ENCODE results near the gene CAPN8.

CAPN8 gene

DNA sequence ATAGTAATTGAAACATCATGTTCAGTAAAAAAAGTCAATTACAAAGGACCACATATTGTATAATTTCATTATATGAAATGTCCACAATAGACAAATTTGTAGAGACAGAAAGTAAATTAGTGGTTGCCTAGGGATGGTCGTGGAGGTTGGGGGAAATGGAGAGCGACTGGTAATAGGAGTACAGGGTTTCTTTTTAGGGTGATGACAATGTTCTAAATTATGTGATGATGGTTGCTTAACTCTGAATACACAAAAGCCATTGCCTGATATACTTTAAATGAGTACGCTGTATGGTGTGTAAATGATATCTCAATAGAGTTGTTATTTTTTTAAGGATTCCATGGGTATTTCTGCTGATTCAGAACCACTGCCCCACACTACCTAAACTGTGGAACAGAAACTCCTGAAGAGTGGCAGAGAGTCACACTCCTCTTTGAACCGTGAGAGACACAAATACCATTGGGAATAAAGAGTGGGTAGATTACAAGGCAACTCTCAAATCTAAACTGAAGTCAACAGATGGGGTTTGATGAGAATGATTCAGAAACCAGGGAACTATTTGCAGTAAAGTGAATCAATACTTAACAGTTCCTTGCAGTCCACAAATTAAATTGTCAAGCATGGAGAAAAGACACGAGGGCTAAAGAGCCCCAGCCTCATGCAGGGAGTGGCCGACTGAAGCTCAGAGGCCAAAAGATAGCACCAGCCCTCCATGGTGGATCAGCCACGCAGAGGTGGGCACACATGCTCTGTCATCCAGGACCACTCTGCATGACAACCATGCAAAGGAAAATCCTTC is 118.0 kb downstream of the CAPN8 start:
- no peaks in the 10 kb centered on the region for H3K9me3 Mint-ChIP-seq (ENCODE audit: low read depth)
- peaks cover 3% of the 10 kb centered on the region for H3K4me1 Mint-ChIP-seq (ENCODE audit: low read depth)
- H3K27ac Mint-ChIP-seq: no peak overlapping the region
- no peak overlapping the region for H3K4me3 Mint-ChIP-seq
- no peaks in the 10 kb centered on the region for H3K27me3 Mint-ChIP-seq
- H3K36me3 Mint-ChIP-seq: no peaks in the 10 kb centered on the region

DNA sequence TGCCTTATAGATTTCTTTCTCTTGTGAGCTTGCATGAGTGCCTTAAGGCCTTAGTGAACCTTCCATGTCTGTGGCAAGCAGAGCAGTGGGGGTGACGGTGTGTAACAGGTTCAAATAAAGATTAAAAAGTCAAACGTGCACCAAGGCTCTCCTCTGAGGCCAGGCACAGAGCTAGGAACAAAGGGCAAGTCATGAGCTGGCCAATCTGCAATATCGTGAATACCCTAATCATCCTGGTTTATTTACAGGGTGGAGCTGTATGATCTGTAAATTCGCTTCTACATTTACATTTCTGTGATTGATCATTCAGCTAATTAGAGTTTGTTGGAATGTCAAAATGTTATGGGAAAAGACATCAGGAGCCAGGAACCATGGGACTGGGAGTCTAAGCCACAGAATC is 120.2 kb downstream of the CAPN8 start:
- no peaks in the 10 kb centered on the region for H3K4me1 Mint-ChIP-seq (ENCODE audit: low read depth)
- H3K27me3 Mint-ChIP-seq: no peaks in the 10 kb centered on the region
- no peaks in the 10 kb centered on the region for H3K36me3 Mint-ChIP-seq
- no peak overlapping the region for H3K4me3 Mint-ChIP-seq
- no peaks in the 10 kb centered on the region for H3K9me3 Mint-ChIP-seq (ENCODE audit: low read depth)
- no peak overlapping the region for H3K27ac Mint-ChIP-seq

DNA sequence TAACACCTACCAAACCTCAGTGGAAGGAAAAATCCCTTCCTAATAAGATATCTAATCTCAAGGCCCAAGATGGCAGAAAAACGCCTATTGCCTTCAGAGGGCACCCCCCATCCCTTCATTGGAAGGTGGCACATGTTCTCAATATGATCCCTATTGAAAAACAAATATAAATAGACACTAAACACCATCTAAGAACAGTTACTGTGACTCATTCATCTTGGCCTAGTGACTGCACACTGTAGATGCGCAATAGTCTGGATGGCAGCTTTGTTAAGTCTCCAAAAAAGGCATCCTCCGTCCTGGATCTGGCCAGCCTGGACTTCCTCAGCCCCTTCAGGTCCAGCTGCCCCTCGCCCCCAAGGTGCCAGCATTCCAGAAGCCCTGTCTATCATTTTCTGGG is 121.9 kb downstream of the CAPN8 start:
- H3K4me3 Mint-ChIP-seq: no peak overlapping the region
- no peaks in the 10 kb centered on the region for H3K9me3 Mint-ChIP-seq (ENCODE audit: low read depth)
- H3K36me3 Mint-ChIP-seq: no peaks in the 10 kb centered on the region

DNA sequence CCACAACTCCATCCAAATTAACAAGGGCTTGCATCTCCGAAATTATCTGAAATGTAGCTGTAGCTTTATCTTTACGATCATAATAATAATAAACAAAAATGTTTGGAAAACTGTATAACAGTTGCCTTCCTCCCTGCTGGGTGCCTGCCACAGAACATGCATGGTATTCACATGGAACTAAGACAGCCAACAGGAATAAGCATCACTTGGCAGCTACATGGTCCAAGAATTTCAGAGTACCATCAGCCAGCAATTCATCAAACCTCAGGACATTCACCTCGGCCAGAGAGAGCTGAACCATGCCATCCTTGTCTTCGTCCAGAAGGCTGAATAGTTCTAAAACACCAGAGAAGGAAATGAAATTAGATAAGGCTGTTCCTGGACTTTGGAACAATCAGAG is 122.7 kb downstream of the CAPN8 start:
- Mint-ChIP-seq H3K36me3 (no peaks in the 10 kb centered on the region), H3K27me3 (peaks cover 3% of the 10 kb centered on the region), H3K4me3 (no peak overlapping the region), H3K27ac (no peak overlapping the region), H3K4me1 (ENCODE audit: low read depth) (no peaks in the 10 kb centered on the region), H3K9me3 (ENCODE audit: low read depth) (no peaks in the 10 kb centered on the region)

More for the DNA sequence above, 121.9 kb downstream of the CAPN8 start:
- peaks cover 1% of the 10 kb centered on the region for H3K27me3 Mint-ChIP-seq
- no peak overlapping the region for H3K27ac Mint-ChIP-seq
- no peaks in the 10 kb centered on the region for H3K4me1 Mint-ChIP-seq (ENCODE audit: low read depth)

DNA sequence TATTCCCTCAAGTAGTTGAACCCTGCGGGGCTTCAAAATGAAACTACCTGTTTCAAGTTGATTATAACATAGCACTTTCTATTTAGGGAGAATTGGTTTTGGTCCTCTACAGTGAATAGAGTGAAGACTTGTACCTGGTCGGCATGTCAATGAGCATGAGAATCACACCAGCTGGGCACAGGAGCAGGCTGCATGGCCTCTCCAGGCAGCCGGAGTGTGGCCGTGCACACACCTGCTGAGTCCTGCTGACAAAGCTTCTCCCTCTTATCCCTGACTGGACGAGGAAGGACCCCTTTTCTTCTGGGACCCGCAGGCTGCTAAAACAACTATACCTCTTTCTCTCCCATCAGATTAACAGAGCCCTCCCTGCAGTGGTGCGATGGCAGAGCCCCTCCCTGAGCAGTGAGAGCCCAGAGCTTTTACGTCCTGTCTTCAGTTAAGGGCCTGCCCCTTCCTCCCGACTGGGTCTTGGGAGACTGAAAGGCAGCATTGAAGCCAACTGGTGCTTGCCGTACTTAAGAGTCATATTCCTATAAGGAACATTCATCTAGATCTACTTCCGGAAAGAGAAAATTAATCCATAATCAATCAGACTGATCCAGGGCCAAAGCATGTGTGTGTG is 124.9 kb downstream of the CAPN8 start:
- no peaks in the 10 kb centered on the region for H3K36me3 Mint-ChIP-seq
- H3K4me1 Mint-ChIP-seq (ENCODE audit: low read depth): no peaks in the 10 kb centered on the region
- H3K9me3 Mint-ChIP-seq (ENCODE audit: low read depth): no peaks in the 10 kb centered on the region
- no peak overlapping the region for H3K27ac Mint-ChIP-seq
- H3K4me3 Mint-ChIP-seq: no peak overlapping the region
- peaks cover 3% of the 10 kb centered on the region for H3K27me3 Mint-ChIP-seq

DNA sequence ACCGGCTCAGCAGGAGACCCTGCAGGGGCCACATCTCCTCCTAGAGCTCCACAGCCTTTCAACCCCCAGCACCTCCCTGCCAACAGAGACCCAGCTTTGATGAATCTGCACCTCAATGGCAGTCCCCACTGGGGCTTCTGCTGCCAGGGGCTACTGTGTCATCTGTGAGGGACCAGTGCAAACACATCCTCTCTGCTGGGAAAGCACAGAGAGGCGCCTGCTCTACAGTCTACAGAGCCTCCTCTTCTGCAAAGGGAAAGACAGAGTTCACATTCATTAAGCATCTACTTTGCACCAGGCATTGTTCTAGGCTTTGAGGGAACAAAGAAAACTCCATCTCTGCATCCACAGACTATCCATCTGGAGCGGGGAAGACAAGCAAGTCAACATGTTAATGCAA is 125.8 kb downstream of the CAPN8 start:
- no peaks in the 10 kb centered on the region for H3K36me3 Mint-ChIP-seq
- no peaks in the 10 kb centered on the region for H3K9me3 Mint-ChIP-seq (ENCODE audit: low read depth)
- H3K4me1 Mint-ChIP-seq (ENCODE audit: low read depth): no peaks in the 10 kb centered on the region
- H3K27me3 Mint-ChIP-seq: peaks cover 3% of the 10 kb centered on the region
- no peak overlapping the region for H3K27ac Mint-ChIP-seq
- H3K4me3 Mint-ChIP-seq: no peak overlapping the region

DNA sequence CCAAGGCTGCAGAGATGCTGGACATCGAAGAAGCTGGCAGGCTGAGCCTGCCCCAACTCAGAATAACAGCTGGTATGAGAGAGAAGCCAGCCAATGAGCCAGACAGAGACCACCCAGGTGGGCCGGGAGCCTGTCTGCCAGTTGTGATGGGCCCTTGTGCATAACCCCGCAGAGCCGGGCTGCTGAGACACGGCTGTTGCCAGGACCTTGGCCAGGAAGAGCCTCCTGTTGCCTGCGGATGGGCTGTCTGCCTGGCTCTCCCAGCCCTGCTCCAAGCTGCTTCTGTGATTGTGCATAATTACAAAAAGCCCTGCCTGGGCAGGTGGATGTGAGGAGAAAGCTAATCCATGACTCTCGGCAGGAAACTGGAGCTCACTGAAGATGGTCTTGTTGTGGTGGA is 126.5 kb downstream of the CAPN8 start:
- Mint-ChIP-seq H3K9me3 (ENCODE audit: low read depth) (no peaks in the 10 kb centered on the region), H3K4me1 (ENCODE audit: low read depth) (no peaks in the 10 kb centered on the region), H3K27me3 (peaks cover 3% of the 10 kb centered on the region), H3K36me3 (no peaks in the 10 kb centered on the region), H3K27ac (no peak overlapping the region), H3K4me3 (no peak overlapping the region)

DNA sequence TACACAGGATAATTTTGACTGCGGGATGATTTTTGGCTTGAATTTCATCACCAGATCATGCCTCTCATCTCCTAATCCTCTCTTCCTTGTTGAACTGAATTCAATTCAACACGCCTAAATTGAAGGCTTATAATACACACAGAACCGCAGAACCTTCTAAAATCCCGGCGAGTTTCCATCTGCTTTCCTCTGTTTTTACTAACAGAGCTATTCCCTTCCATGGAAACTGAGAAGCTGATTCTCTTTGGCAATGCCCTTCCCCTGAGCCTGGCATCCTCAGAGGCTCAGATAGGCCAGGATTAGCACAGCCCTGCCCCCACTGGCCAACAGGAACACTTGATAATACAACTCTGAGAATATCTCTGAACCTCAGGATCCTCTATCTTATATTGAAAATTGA is 130.2 kb downstream of the CAPN8 start:
- H3K4me1 Mint-ChIP-seq (ENCODE audit: low read depth): no peaks in the 10 kb centered on the region
- H3K27me3 Mint-ChIP-seq: peaks cover 3% of the 10 kb centered on the region

DNA sequence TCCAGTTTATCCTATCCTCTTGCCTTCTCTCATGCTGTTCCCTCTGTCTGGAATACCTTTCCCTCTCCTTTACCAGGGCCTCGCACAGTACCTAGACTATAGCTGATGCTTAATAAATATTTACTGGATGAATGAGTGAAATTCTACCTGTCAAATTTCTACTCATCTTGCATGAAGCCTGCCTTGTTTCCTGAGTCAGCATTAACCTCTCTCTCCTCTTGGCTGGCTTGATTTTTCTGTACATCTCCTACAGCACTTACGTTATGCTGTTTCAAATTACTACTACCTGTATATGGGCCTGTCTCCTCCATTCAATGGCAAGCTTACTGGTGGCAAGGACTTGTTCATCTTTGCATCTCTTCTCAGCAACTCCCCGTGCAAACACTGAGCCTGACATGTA is 130.8 kb downstream of the CAPN8 start:
- Mint-ChIP-seq H3K9me3 (ENCODE audit: low read depth) (no peaks in the 10 kb centered on the region), H3K27ac (no peak overlapping the region), H3K4me1 (ENCODE audit: low read depth) (no peaks in the 10 kb centered on the region), H3K36me3 (no peaks in the 10 kb centered on the region), H3K27me3 (peaks cover 3% of the 10 kb centered on the region), H3K4me3 (no peak overlapping the region)

More for the DNA sequence above, 130.2 kb downstream of the CAPN8 start:
- H3K4me3 Mint-ChIP-seq: no peak overlapping the region
- H3K36me3 Mint-ChIP-seq: no peaks in the 10 kb centered on the region
- no peak overlapping the region for H3K27ac Mint-ChIP-seq
- H3K9me3 Mint-ChIP-seq (ENCODE audit: low read depth): no peaks in the 10 kb centered on the region

DNA sequence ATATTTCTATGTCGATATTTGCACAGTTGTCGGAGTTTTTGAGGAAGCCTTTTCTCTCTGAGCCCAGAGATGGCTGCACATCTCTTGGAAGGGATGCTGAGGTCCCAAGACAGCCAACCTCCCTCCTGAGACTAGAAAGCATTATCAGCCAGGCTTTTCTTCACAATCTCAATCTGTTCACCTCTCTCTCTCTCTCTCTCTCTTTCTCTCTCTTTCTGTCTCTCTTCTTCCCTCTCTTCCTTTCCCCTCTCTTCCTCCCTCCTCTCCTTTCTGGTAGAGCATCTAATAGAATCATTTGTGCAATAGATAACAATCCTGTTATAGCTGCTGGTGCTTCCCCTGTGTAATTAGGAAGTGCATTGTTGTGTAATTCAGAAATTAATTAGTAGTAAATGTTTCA is 131.8 kb downstream of the CAPN8 start:
- no peak overlapping the region for H3K4me3 Mint-ChIP-seq
- peaks cover 3% of the 10 kb centered on the region for H3K27me3 Mint-ChIP-seq
- no peak overlapping the region for H3K27ac Mint-ChIP-seq
- H3K9me3 Mint-ChIP-seq (ENCODE audit: low read depth): no peaks in the 10 kb centered on the region
- H3K4me1 Mint-ChIP-seq (ENCODE audit: low read depth): no peaks in the 10 kb centered on the region
- peaks cover 2% of the 10 kb centered on the region for H3K36me3 Mint-ChIP-seq

DNA sequence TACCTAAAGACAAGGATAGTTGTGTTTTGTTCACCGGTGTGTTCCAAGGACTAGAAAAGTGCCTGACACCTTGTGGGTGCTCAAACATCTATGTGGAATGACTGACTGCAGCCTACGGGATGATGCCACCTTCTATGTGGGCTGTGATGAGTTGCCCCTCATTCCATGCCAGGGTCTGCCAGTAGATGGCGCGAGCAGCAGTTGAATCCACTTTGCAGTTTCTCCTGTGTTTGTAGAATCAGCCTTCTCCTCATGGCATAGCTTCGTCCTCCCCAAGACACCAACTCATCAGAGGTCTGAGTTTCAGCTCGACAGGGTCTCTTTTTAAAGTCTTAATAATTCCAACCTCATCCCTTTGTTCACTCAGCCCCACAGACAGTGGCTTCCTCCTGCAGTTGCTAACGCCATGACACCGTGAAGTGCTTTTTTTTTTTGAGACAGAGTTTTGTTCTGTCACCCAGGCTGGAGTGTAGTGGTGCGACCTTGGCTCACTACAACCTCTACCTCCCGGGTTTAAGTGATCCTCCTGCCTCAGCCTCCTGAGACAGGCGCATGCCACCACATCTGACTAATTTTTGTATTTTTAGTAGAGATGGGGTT is 133.7 kb downstream of the CAPN8 start:
- Mint-ChIP-seq H3K27ac (no peak overlapping the region), H3K4me3 (no peak overlapping the region), H3K36me3 (peaks cover 4% of the 10 kb centered on the region), H3K27me3 (no peaks in the 10 kb centered on the region), H3K4me1 (ENCODE audit: low read depth) (peaks cover 5% of the 10 kb centered on the region), H3K9me3 (ENCODE audit: low read depth) (peaks cover 5% of the 10 kb centered on the region)

DNA sequence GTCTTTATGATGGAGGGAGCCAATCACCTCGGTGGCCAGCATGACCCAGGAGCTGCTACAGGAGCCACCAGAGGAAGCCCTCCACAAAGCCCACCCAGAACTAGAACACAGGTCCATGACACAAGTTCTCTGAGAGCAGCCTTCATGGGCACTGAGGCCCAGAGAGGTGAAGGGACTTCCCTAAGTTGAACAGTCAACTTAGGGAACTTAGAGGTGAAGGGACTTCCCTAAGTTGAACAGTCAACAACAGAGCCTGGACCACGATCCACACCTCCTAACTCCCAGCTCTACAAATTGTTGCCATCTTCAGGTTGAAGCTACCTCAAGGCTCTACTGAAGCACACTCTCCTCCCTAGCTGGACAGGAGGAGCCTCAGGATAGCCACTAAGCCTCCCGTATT is 139.5 kb downstream of the CAPN8 start:
- H3K36me3 Mint-ChIP-seq: peaks cover 4% of the 10 kb centered on the region
- peaks cover 14% of the 10 kb centered on the region for H3K4me1 Mint-ChIP-seq (ENCODE audit: low read depth)
- no peak overlapping the region for H3K4me3 Mint-ChIP-seq
- no peak overlapping the region for H3K27ac Mint-ChIP-seq
- H3K27me3 Mint-ChIP-seq: no peaks in the 10 kb centered on the region
- peaks cover 5% of the 10 kb centered on the region for H3K9me3 Mint-ChIP-seq (ENCODE audit: low read depth)

DNA sequence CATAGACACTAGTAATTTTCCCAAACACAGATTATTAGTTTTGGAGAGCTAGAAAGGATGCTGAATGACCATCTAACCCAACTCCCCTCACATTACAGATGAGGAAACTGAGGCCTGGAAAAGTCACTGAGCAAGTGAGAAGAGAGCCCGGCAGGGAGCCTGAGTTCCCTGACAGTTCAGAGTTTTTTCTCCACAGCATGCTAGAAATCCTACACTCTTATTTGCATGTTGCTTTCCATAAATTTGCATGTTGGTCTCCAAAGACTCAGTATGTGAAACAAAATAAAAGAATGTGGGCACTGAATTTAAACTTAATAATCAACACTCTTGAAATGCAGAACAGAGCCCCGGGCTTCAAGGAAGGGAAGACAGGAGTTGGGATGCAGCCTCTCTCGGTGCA is 140.0 kb downstream of the CAPN8 start:
- Mint-ChIP-seq H3K27ac (no peak overlapping the region), H3K4me3 (no peak overlapping the region), H3K4me1 (ENCODE audit: low read depth) (peaks cover 14% of the 10 kb centered on the region), H3K9me3 (ENCODE audit: low read depth) (peaks cover 5% of the 10 kb centered on the region), H3K36me3 (peaks cover 4% of the 10 kb centered on the region), H3K27me3 (no peaks in the 10 kb centered on the region)

DNA sequence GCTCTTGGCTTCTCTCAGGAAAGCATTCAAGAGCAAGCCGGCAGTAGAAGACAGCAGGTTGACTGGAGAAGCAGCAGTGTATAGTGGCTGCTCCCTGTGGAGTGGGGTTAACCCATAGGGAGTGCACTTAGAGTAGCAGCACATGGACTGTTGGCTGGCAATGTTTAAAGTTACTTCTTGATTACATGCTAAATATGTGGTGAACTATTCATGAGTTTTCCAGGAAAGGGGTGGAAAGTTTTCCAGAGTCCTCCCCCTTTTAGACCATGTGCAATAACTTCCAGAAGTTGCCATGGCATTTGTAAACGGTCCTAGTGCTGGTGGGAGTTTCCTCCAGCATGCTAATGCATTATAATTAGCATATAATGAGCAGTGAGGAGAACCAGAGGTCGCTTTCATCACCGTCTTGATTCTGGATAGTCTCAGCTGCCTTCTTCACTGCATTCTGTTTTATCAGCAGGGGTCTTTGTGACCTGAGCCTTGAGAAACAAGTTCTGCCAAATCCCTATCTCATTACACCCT is 140.5 kb downstream of the CAPN8 start:
- no peaks in the 10 kb centered on the region for H3K27me3 Mint-ChIP-seq
- H3K4me3 Mint-ChIP-seq: no peak overlapping the region
- peaks cover 4% of the 10 kb centered on the region for H3K36me3 Mint-ChIP-seq
- H3K9me3 Mint-ChIP-seq (ENCODE audit: low read depth): peaks cover 5% of the 10 kb centered on the region
- no peak overlapping the region for H3K27ac Mint-ChIP-seq
- peaks cover 14% of the 10 kb centered on the region for H3K4me1 Mint-ChIP-seq (ENCODE audit: low read depth)

DNA sequence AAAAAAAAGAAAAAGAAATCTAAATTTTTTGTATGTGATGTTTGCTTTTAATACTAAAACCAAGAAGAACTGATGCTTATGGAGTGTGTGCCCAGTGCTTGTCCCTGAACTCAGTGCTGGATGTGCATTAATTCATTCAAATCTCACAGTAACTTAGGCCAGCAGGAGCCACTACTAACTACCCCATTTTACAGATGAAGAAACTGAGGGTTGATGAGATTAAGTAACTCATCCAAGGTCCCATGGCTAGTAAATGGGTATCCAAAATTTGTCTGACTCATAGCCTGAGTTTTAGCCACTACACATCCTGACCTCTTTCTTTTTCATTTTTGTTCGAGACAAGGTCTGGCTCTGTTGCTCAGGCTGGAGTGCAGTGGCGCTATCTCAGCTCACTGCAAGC is 144.4 kb downstream of the CAPN8 start:
- Mint-ChIP-seq H3K4me3 (no peak overlapping the region), H3K4me1 (ENCODE audit: low read depth) (peaks cover 17% of the 10 kb centered on the region), H3K27ac (no peak overlapping the region), H3K36me3 (no peaks in the 10 kb centered on the region), H3K27me3 (no peaks in the 10 kb centered on the region), H3K9me3 (ENCODE audit: low read depth) (no peaks in the 10 kb centered on the region)
